Neural cell (in vitro differentiated cells): ENCODE results near the gene TMC2. TPM values are rescaled to one million over a fixed set of nuclear protein-coding genes. Genes with fewer than 3 reads are reported as not detected.

Experiments used
- H2AFZ ChIP-seq: fragments of 200-600, 300-800 bp; sonication (generic), shearing (Covaris generic); 2 replicates; pipeline ENCODE4 v1.6.0; 2014; ENCODE audit warnings: low read depth, mild to moderate bottlenecking, antibody characterized with exemption, low read length, moderate library complexity
- H3F3A ChIP-seq: fragments of 200-600 bp; shearing (Covaris generic); 2 replicates; pipeline ENCODE4 v1.6.1; 2016; ENCODE audit warnings: mild to moderate bottlenecking, moderate library complexity, mixed read lengths, antibody characterized with exemption, low read length; ENCODE audit not compliant: insufficient read depth, poor library complexity, severe bottlenecking
- H3K27ac ChIP-seq: fragments of 200-600, 300-800 bp; sonication (generic), shearing (Covaris generic); 2 replicates; pipeline ENCODE4 v1.5.1; 2014; ENCODE audit warnings: mild to moderate bottlenecking, low read length, moderate library complexity
- H3K27me3 ChIP-seq: fragments of 300-800, 200-600 bp; sonication (generic), shearing (Covaris generic); 2 replicates; pipeline ENCODE4 v1.6.0; 2014; ENCODE audit warnings: mild to moderate bottlenecking, low read depth, low read length, moderate library complexity; ENCODE audit not compliant: insufficient read depth
- H3K36me3 ChIP-seq: fragments of 300-800, 200-600 bp; sonication (generic), shearing (Covaris generic); 2 replicates; pipeline ENCODE4 v1.5.1; 2014; ENCODE audit warnings: mild to moderate bottlenecking, antibody characterized with exemption, low read length, moderate library complexity; ENCODE audit not compliant: insufficient read depth
- H3K4me2 ChIP-seq: fragments of 300-800, 200-600 bp; sonication (generic), shearing (Covaris generic); 2 replicates; pipeline ENCODE4 v1.6.0; 2014; ENCODE audit warnings: mild to moderate bottlenecking, low read length
- H3K4me3 ChIP-seq: fragments of 300-800, 200-600 bp; sonication (generic), shearing (Covaris generic); 2 replicates; pipeline ENCODE4 v1.5.1; 2014; ENCODE audit warnings: mild to moderate bottlenecking, low read length, moderate library complexity
- H3K79me2 ChIP-seq: fragments of 200-600 bp; shearing (Covaris generic); replicated peaks from 2 replicates; pipeline ENCODE4 v1.6.0; 2014; ENCODE audit warnings: mild to moderate bottlenecking, low read length, moderate library complexity; ENCODE audit not compliant: insufficient read depth
- H3K9ac ChIP-seq: fragments of 300-800, 200-600 bp; sonication (generic), shearing (Covaris generic); 2 replicates; pipeline ENCODE4 v1.6.1; 2016; ENCODE audit warnings: mild to moderate bottlenecking, low read length, mixed read lengths
- H3K9me2 ChIP-seq: fragments of 200-600 bp; shearing (Covaris generic); 2 replicates; pipeline ENCODE4 v1.6.1; 2016; ENCODE audit warnings: mild to moderate bottlenecking, low read length, mixed read lengths; ENCODE audit not compliant: insufficient read depth
- H3K9me3 ChIP-seq: fragments of 200-600, 300-800 bp; sonication (generic), shearing (Covaris generic); 2 replicates; pipeline ENCODE4 v1.6.1; 2016; ENCODE audit warnings: mild to moderate bottlenecking, mixed run types, low read length, moderate library complexity, mixed read lengths
- H4K20me1 ChIP-seq: fragments of 200-600 bp; shearing (Covaris generic); 2 replicates; pipeline ENCODE4 v1.6.1; 2016; ENCODE audit warnings: mild to moderate bottlenecking, mixed run types; ENCODE audit not compliant: insufficient read depth
- EP300 ChIP-seq: fragments of 450-650 bp; conservative IDR thresholded peaks from 2 replicates; pipeline ENCODE4 v1.6.1; 2014; ENCODE audit warnings: antibody characterized with exemption, mild to moderate bottlenecking, moderate library complexity; ENCODE audit not compliant: poor library complexity, severe bottlenecking
- EZH2 ChIP-seq: fragments of 200-600, 300-800 bp; shearing (Covaris generic), sonication (generic); IDR thresholded peaks from 2 replicates; pipeline ENCODE4 v1.6.1; 2014; ENCODE audit warnings: antibody characterized with exemption, low read length, borderline replicate concordance, mild to moderate bottlenecking; ENCODE audit not compliant: insufficient read depth, poor library complexity, severe bottlenecking
- MXI1 ChIP-seq: fragments of 450-650 bp; conservative IDR thresholded peaks from 2 replicates; pipeline ENCODE4 v1.6.1; 2014; ENCODE audit warnings: antibody characterized with exemption, mild to moderate bottlenecking; ENCODE audit not compliant: poor library complexity, severe bottlenecking
- POLR2AphosphoS5 ChIP-seq: IDR thresholded peaks from 2 replicates; pipeline ENCODE4 v1.6.1; 2012
- RAD21 ChIP-seq: fragments of 450-650 bp; conservative IDR thresholded peaks from 2 replicates; pipeline ENCODE4 v1.6.1; 2014; ENCODE audit warnings: antibody characterized with exemption, mild to moderate bottlenecking, moderate library complexity
- SMC3 ChIP-seq: fragments of 450-650 bp; conservative IDR thresholded peaks from 2 replicates; pipeline ENCODE4 v1.6.1; 2014; ENCODE audit warnings: antibody characterized with exemption, mild to moderate bottlenecking, moderate library complexity; ENCODE audit not compliant: poor library complexity
- TAF1 ChIP-seq: IDR thresholded peaks from 2 replicates; pipeline ENCODE4 v1.6.1; 2012; ENCODE audit warnings: low read depth
- polyA plus RNA-seq: library from polyadenylated mRNA; depleted of rRNA; stranded (reverse); fragments of >200 nt; gene quantifications from 2 replicates; pipeline ENCODE4 v1.2.3, GENCODE V29; 2014
- TF ChIP-seq, protein P1 (sequence below): fragments of 450-650 bp; IDR thresholded peaks from 2 replicates; pipeline ENCODE4 v1.5.1; 2014; ENCODE audit warnings: antibody characterized with exemption, mild to moderate bottlenecking, moderate library complexity; ENCODE audit not compliant: poor library complexity, severe bottlenecking
- TF ChIP-seq, protein P2 (sequence below): IDR thresholded peaks from 2 replicates; pipeline ENCODE4 v1.6.1; 2012; ENCODE audit warnings: borderline replicate concordance

The TMC2 gene
- polyA plus RNA-seq, 1 donor from 2014 or later, result 0.11 TPM

- TF ChIP-seq SMC3 (no peak), MXI1 (no peak), EZH2 (no peak), POLR2AphosphoS5 (no peak), TAF1 (no peak), EP300 (no peak), RAD21 (no peak)
- TF ChIP-seq, protein P1, sequence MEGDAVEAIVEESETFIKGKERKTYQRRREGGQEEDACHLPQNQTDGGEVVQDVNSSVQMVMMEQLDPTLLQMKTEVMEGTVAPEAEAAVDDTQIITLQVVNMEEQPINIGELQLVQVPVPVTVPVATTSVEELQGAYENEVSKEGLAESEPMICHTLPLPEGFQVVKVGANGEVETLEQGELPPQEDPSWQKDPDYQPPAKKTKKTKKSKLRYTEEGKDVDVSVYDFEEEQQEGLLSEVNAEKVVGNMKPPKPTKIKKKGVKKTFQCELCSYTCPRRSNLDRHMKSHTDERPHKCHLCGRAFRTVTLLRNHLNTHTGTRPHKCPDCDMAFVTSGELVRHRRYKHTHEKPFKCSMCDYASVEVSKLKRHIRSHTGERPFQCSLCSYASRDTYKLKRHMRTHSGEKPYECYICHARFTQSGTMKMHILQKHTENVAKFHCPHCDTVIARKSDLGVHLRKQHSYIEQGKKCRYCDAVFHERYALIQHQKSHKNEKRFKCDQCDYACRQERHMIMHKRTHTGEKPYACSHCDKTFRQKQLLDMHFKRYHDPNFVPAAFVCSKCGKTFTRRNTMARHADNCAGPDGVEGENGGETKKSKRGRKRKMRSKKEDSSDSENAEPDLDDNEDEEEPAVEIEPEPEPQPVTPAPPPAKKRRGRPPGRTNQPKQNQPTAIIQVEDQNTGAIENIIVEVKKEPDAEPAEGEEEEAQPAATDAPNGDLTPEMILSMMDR, result no peak
- TF ChIP-seq, protein P2, sequence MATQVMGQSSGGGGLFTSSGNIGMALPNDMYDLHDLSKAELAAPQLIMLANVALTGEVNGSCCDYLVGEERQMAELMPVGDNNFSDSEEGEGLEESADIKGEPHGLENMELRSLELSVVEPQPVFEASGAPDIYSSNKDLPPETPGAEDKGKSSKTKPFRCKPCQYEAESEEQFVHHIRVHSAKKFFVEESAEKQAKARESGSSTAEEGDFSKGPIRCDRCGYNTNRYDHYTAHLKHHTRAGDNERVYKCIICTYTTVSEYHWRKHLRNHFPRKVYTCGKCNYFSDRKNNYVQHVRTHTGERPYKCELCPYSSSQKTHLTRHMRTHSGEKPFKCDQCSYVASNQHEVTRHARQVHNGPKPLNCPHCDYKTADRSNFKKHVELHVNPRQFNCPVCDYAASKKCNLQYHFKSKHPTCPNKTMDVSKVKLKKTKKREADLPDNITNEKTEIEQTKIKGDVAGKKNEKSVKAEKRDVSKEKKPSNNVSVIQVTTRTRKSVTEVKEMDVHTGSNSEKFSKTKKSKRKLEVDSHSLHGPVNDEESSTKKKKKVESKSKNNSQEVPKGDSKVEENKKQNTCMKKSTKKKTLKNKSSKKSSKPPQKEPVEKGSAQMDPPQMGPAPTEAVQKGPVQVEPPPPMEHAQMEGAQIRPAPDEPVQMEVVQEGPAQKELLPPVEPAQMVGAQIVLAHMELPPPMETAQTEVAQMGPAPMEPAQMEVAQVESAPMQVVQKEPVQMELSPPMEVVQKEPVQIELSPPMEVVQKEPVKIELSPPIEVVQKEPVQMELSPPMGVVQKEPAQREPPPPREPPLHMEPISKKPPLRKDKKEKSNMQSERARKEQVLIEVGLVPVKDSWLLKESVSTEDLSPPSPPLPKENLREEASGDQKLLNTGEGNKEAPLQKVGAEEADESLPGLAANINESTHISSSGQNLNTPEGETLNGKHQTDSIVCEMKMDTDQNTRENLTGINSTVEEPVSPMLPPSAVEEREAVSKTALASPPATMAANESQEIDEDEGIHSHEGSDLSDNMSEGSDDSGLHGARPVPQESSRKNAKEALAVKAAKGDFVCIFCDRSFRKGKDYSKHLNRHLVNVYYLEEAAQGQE, result no peak
Observed at GRCh38 chr20:2604506-2604835, 68.1 kb downstream of the TMC2 start.

GRCh38 chr20:2606507-2607006, 70.2 kb downstream of the TMC2 start:
- no peak overlapping the region for H3K27ac ChIP-seq
- no peaks in the 10 kb centered on the region for H3K9me2 ChIP-seq
- H3K9ac ChIP-seq, result no peak overlapping the region
- H3K4me3 ChIP-seq, result no peak overlapping the region
- H3K27me3 ChIP-seq, result no peaks in the 10 kb centered on the region
- TF ChIP-seq EZH2 (no peak), POLR2AphosphoS5 (no peak), SMC3 (no peak), EP300 (no peak), MXI1 (no peak), RAD21 (no peak), TAF1 (no peak)
- TF ChIP-seq, protein P1, result no peak
- TF ChIP-seq, protein P2, result no peak
- H3K4me2 ChIP-seq, result no peak overlapping the region
- H3F3A ChIP-seq, result no peaks in the 10 kb centered on the region
- no peaks in the 10 kb centered on the region for H4K20me1 ChIP-seq
- no peaks in the 10 kb centered on the region for H3K36me3 ChIP-seq
- no peaks in the 10 kb centered on the region for H3K9me3 ChIP-seq
- no peaks in the 10 kb centered on the region for H3K79me2 ChIP-seq
- H2AFZ ChIP-seq, result no peak overlapping the region

More at GRCh38 chr20:2604506-2604835, 68.1 kb downstream of the TMC2 start:
- H3K36me3 ChIP-seq, result no peaks in the 10 kb centered on the region
- no peak overlapping the region for H3K4me3 ChIP-seq
- H3K27ac ChIP-seq, result no peak overlapping the region
- H2AFZ ChIP-seq, result no peak overlapping the region
- H3K9ac ChIP-seq, result no peak overlapping the region
- H3K79me2 ChIP-seq, result no peaks in the 10 kb centered on the region
- H3K9me2 ChIP-seq, result no peaks in the 10 kb centered on the region
- H4K20me1 ChIP-seq, result no peaks in the 10 kb centered on the region
- no peak overlapping the region for H3K4me2 ChIP-seq
- H3K27me3 ChIP-seq, result no peaks in the 10 kb centered on the region
- H3K9me3 ChIP-seq, result no peaks in the 10 kb centered on the region
- no peaks in the 10 kb centered on the region for H3F3A ChIP-seq
